ENCODE data around the gene FOXS1. TPM values are rescaled to one million over a fixed set of nuclear protein-coding genes. Genes with fewer than 3 reads are reported as not detected.

Gene FOXS1
- total and polyA plus RNA-seq, 10 of the 15 experiments (the other 5 are each of a cell fraction or from before 2014, with no cell fraction given), result not detected

- TF ChIP-seq ZZZ3 (IDR thresholded peaks at IDR 0.05; ENCODE audit: control insufficient read depth, insufficient read length, low read depth), result no peak
- TF ChIP-seq SMC3 (IDR thresholded peaks at IDR 0.05; ENCODE audit: borderline replicate concordance, low read length), result no peak
- no peak for TF ChIP-seq CBFB (IDR thresholded peaks at IDR 0.05; ENCODE audit: low read depth)
- TF ChIP-seq HSF1 (IDR thresholded peaks at IDR 0.05; ENCODE audit: low read depth, low read length), result no peak
- peak; percentile 33; the same call in 1 of the 2 replicates for TF ChIP-seq SMARCA5 (IDR thresholded peaks at IDR 0.05)
- TF ChIP-seq ZBED1 (IDR thresholded peaks at IDR 0.05; ENCODE audit: borderline replicate concordance), result no peak
- TF ChIP-seq RELB (IDR thresholded peaks at IDR 0.05; ENCODE audit: low read depth), result no peak
- no peak for TF ChIP-seq IRF5 (IDR thresholded peaks at IDR 0.05; ENCODE audit: borderline replicate concordance)
- TF ChIP-seq HDAC6 (IDR thresholded peaks at IDR 0.05; ENCODE audit: unreplicated experiment), result no peak
- TF ChIP-seq TBL1XR1 (IDR thresholded peaks at IDR 0.05; ENCODE audit: low read depth, low read length), result no peak
- TF ChIP-seq GATAD2B (conservative IDR thresholded peaks at IDR 0.05; ENCODE audit: low read depth), result 0 out of 2 replicates have a peak, but pooled peaks have one; percentile 33
- TF ChIP-seq SPI1 (IDR thresholded peaks at IDR 0.05; ENCODE audit: borderline replicate concordance, insufficient read depth, low read depth, low read length), result no peak
- no peak for TF ChIP-seq TCF7 (IDR thresholded peaks at IDR 0.05; ENCODE audit: borderline replicate concordance)
- TF ChIP-seq CTCF (IDR thresholded peaks at IDR 0.05 in 2 of 3, conservative IDR thresholded peaks at IDR 0.05 in 1 of 3; ENCODE audit: control insufficient read depth in 2 of 3, extremely low read depth in 1 of 3, insufficient read depth in 1 of 3, low read depth in 3 of 3, low read length in 3 of 3), result no peak
- TF ChIP-seq EP300 (IDR thresholded peaks at IDR 0.05; ENCODE audit: borderline replicate concordance in 1 of 2, control insufficient read depth in 1 of 2, low read depth in 2 of 2, low read length in 2 of 2), result no peak
- TF ChIP-seq ZBTB4 (CRISPR knock-in tag; IDR thresholded peaks at IDR 0.05), result no peak
- TF ChIP-seq CREB1 (IDR thresholded peaks at IDR 0.05; ENCODE audit: low read depth), result no peak
Measured at GRCh38 chr20:31861385-31862156, 16.2 kb upstream of the FOXS1 start (continued).

Data from GM12878 (cell line).